Measurements from ENCODE around the gene BLACAT1.

The BLACAT1 gene

GRCh38 chr1:205455581-205456382, at the start of gene BLACAT1:
BLACAT1 (minus strand) TSS chr1:205456045.
- no peak for DNase-seq

- DNase-seq: no peak
Observed at GRCh38 chr1:205505076-205505729, 49.4 kb upstream of the BLACAT1 start.

- peak in 2 of 4 experiments; percentile 30 to 41 for DNase-seq
Observed at GRCh38 chr1:205504311-205505075, 48.6 kb upstream of the BLACAT1 start, which contains the start of gene CDK18. CDK18 (plus strand) TSS chr1:205504669; CDS start chr1:205523168, 18,499 bp downstream.

- DNase-seq: no peak
Observed at GRCh38 chr1:205502992-205503391, 47.1 kb upstream of the BLACAT1 start.

GRCh38 chr1:205502111-205502810, 46.4 kb upstream of the BLACAT1 start:
- no peak for DNase-seq

- no peak for DNase-seq
Observed at GRCh38 chr1:205500240-205501233, 44.7 kb upstream of the BLACAT1 start.

- no peak for DNase-seq
Observed at GRCh38 chr1:205499789-205500188, 43.9 kb upstream of the BLACAT1 start.

- DNase-seq: no peak
Observed at GRCh38 chr1:205497351-205497750, 41.5 kb upstream of the BLACAT1 start.

- DNase-seq: no peak
Observed at GRCh38 chr1:205496661-205497060, 40.8 kb upstream of the BLACAT1 start.

GRCh38 chr1:205495237-205495823, 39.5 kb upstream of the BLACAT1 start:
- DNase-seq: no peak

GRCh38 chr1:205494115-205494514, 38.3 kb upstream of the BLACAT1 start:
- DNase-seq: no peak

- DNase-seq: no peak
Observed at GRCh38 chr1:205493241-205494085, 37.6 kb upstream of the BLACAT1 start.

- no peak for DNase-seq
Observed at GRCh38 chr1:205492774-205493173, 36.9 kb upstream of the BLACAT1 start.

GRCh38 chr1:205492201-205492667, 36.4 kb upstream of the BLACAT1 start:
- no peak for DNase-seq

- no peak for DNase-seq
Observed at GRCh38 chr1:205491794-205492193, 35.9 kb upstream of the BLACAT1 start.

- peak in 1 of 4 experiments; percentile 4 for DNase-seq
Observed at GRCh38 chr1:205488074-205488723, 32.4 kb upstream of the BLACAT1 start.

- no peak for DNase-seq
Observed at GRCh38 chr1:205486258-205486657, 30.4 kb upstream of the BLACAT1 start.

GRCh38 chr1:205484985-205485967, 29.4 kb upstream of the BLACAT1 start:
- DNase-seq: peak in 3 of 4 experiments; percentile 16 to 44 (median 26)

Measured in activated naive CD4-positive, alpha-beta T cell (primary cell).